K562 (cell line): ENCODE results near the gene BTBD2. TPM values are rescaled to one million over a fixed set of nuclear protein-coding genes. Genes with fewer than 3 reads are reported as not detected.
A peak's percentile ranks its signal among the peaks of the same experiment; 100 is the strongest.

Experiments
- ARID3A ChIP-seq: IDR thresholded peaks from 2 replicates; pipeline ENCODE4 v1.6.1; 2012; ENCODE audit warnings: low read depth, low read length, improper control_type of control experiment, borderline replicate concordance
- CBFA2T2 ChIP-seq: fragments of 450-650 bp; conservative IDR thresholded peaks from 2 replicates; pipeline ENCODE4 v1.6.1; 2017; ENCODE audit warnings: mild to moderate bottlenecking
- CEBPG ChIP-seq, 3 experiments: fragments of 200-800 bp in 1 of 3; sonication (Bioruptor generic) in 1 of 3; sonication (generic) in 1 of 3; formaldehyde crosslinking in 1 of 3; IDR thresholded peaks in 2 of 3; conservative IDR thresholded peaks in 1 of 3; 2 replicates each; pipeline versions ENCODE4 v1.6.1 to v1.8.0; 2016 to 2022; ENCODE audit warnings: missing compliant biosample characterization in 2 of 3, missing genetic modification characterization in 2 of 3, mild to moderate bottlenecking in 1 of 3, missing genetic modification reagents in 1 of 3
- CREB3 ChIP-seq: fragments of 450-650 bp; conservative IDR thresholded peaks from 2 replicates; pipeline ENCODE4 v1.6.1; 2016; ENCODE audit warnings: missing genetic modification characterization, low read depth, mild to moderate bottlenecking, missing compliant biosample characterization, moderate library complexity
- E2F8 ChIP-seq: fragments of 450-650 bp; IDR thresholded peaks from 2 replicates; pipeline ENCODE4 v1.7.1; 2018; ENCODE audit warnings: mild to moderate bottlenecking, low read depth; ENCODE audit not compliant: partially characterized antibody
- FIP1L1 ChIP-seq: fragments of 200-400 bp; formaldehyde crosslinking; IDR thresholded peaks from 2 replicates; pipeline ENCODE4 v1.6.1; 2018; ENCODE audit warnings: mild to moderate bottlenecking, low read depth, low read length; ENCODE audit not compliant: poor library complexity, severe bottlenecking
- GATAD2B ChIP-seq: fragments of 450-650 bp; IDR thresholded peaks from 2 replicates; pipeline ENCODE4 v1.6.1; 2017; ENCODE audit warnings: mild to moderate bottlenecking, borderline replicate concordance
- KLF13 ChIP-seq: fragments of 450-650 bp; IDR thresholded peaks from 2 replicates; pipeline ENCODE4 v1.6.1; 2016; ENCODE audit warnings: missing genetic modification characterization, low read depth, mild to moderate bottlenecking, missing compliant biosample characterization, moderate library complexity, borderline replicate concordance
- POLR3A ChIP-seq: IDR thresholded peaks from 2 replicates; pipeline ENCODE4 v1.6.1; 2011; ENCODE audit warnings: borderline replicate concordance, mild to moderate bottlenecking, moderate library complexity; ENCODE audit not compliant: insufficient read length, insufficient read depth; ENCODE audit errors: extremely low read depth
- PYGO2 ChIP-seq: fragments of 450-650 bp; IDR thresholded peaks from 2 replicates; pipeline ENCODE4 v1.6.1; 2016; ENCODE audit warnings: mild to moderate bottlenecking, missing genetic modification characterization, moderate library complexity, missing compliant biosample characterization
- RBM14 ChIP-seq: fragments of 200-400 bp; formaldehyde crosslinking; IDR thresholded peaks from 2 replicates; pipeline ENCODE4 v1.6.1; 2018; ENCODE audit warnings: low read depth, mild to moderate bottlenecking, low read length, moderate library complexity, borderline replicate concordance; ENCODE audit not compliant: insufficient read depth
- SETDB1 ChIP-seq: IDR thresholded peaks from one replicate; pipeline ENCODE4 v1.6.1; 2012; ENCODE audit warnings: low read length, control low read depth, inconsistent platforms
- SMAD4 ChIP-seq: fragments of 250-450 bp; sonication (Bioruptor Pico); conservative IDR thresholded peaks from 2 replicates; pipeline ENCODE4 v1.8.0; 2021; ENCODE audit warnings: inconsistent platforms, mild to moderate bottlenecking, moderate library complexity
- SRSF1 ChIP-seq: fragments of 200-400 bp; formaldehyde crosslinking; IDR thresholded peaks from 2 replicates; pipeline ENCODE4 v1.6.1; 2017; ENCODE audit warnings: mild to moderate bottlenecking, low read depth, low read length, moderate library complexity
- SRSF9 ChIP-seq: fragments of 200-400 bp; formaldehyde crosslinking; IDR thresholded peaks from 2 replicates; pipeline ENCODE4 v1.6.1; 2017; ENCODE audit warnings: low read depth, low read length, borderline replicate concordance
- ZNF133 ChIP-seq: fragments of 250-450 bp; sonication (Bioruptor Pico); IDR thresholded peaks from 2 replicates; pipeline ENCODE4 v1.4.0; 2020; ENCODE audit warnings: mild to moderate bottlenecking
- ZNF184 ChIP-seq: sonication (generic); formaldehyde crosslinking; IDR thresholded peaks from 2 replicates; pipeline ENCODE4 v1.5.0; 2020; ENCODE audit warnings: missing genetic modification reagents
- ZNF75A ChIP-seq: fragments of 450-650 bp; formaldehyde crosslinking; IDR thresholded peaks from 2 replicates; pipeline ENCODE4 v1.4.0; 2020; ENCODE audit warnings: mild to moderate bottlenecking
- ZNF76 ChIP-seq: fragments of 250-450 bp; sonication (Bioruptor Pico); IDR thresholded peaks from 2 replicates; pipeline ENCODE4 v1.4.0; 2020; ENCODE audit warnings: mild to moderate bottlenecking, moderate library complexity, borderline replicate concordance
- ZNF764 ChIP-seq: fragments of 250-450 bp; sonication (Bioruptor Pico); IDR thresholded peaks from 2 replicates; pipeline ENCODE4 v1.4.0; 2020; ENCODE audit warnings: low read depth, mild to moderate bottlenecking, moderate library complexity
- polyA plus RNA-seq, 8 experiments: library from polyadenylated mRNA; depleted of rRNA in 4 of 8; stranded (reverse) in 5 of 8; unstranded in 3 of 8; fragments of >200 nt; fragmentation: Nextera tagmentation in 2 of 8; fragmentation: Illumina TruSeq in 1 of 8; extraction: Ambion mirVana in 2 of 8; extraction: Trizol in 1 of 8; gene quantifications; 2 replicates each; pipeline versions ENCODE4 v1.2.1 to v1.2.3, GENCODE V29; 2011 to 2014; ENCODE audit warnings: inconsistent platforms in 1 of 8, missing spikeins in 1 of 8
- total RNA-seq, 7 experiments: library from RNA; depleted of rRNA in 6 of 7; stranded (reverse); fragments of >200 nt in 6 of 7; fragmentation: Illumina TruSeq in 2 of 7; extraction: Trizol in 2 of 7; gene quantifications; 2 replicates each; pipeline versions ENCODE4 v1.2.1 to v1.2.3, GENCODE V29; 2011 to 2021; ENCODE audit warnings: low replicate concordance in 1 of 7

The BTBD2 gene
- total and polyA plus RNA-seq, 9 of the 15 experiments (the other 6 are each of a cell fraction or from before 2014, with no cell fraction given), result 0.10 to 15.6 (median 6.9) TPM

- TF ChIP-seq SRSF1 (no peak), CREB3 (tag) (no peak), SETDB1 (no peak), SMAD4 (CRISPR knock-in tag) (no peak), KLF13 (tag) (0 out of 2 replicates have a peak, but pooled peaks have one; percentile 45), ZNF133 (CRISPR knock-in tag) (no peak), POLR3A (no peak), ARID3A (no peak), SRSF9 (no peak), E2F8 (no peak), ZNF76 (CRISPR knock-in tag) (no peak), ZNF764 (CRISPR knock-in tag) (no peak), ZNF75A (CRISPR knock-in tag) (no peak), ZNF184 (CRISPR knock-in tag) (no peak), RBM14 (no peak), CEBPG (CRISPR knock-in tag; IDR thresholded peaks at IDR 0.05) (0 out of 2 replicates have a peak, but pooled peaks have one; percentile 18), CEBPG (tag; conservative IDR thresholded peaks at IDR 0.05 in 1 of 2, IDR thresholded peaks at IDR 0.05 in 1 of 2) (no peak), FIP1L1 (no peak), GATAD2B (no peak), PYGO2 (tag) (no peak), CBFA2T2 (no peak)
Measured at GRCh38 chr19:2034729-2035589, 19.4 kb upstream of the BTBD2 start (continued).
